Measurements from ENCODE around the gene USP15. TPM values are rescaled to one million over a fixed set of nuclear protein-coding genes. Genes with fewer than 3 reads are reported as not detected.

Gene USP15
- total RNA-seq, 5 donors from 2014 or later (not counting 1 experiment from before 2014, with no cell fraction given): 137 to 256 (median 138) TPM

DNA sequence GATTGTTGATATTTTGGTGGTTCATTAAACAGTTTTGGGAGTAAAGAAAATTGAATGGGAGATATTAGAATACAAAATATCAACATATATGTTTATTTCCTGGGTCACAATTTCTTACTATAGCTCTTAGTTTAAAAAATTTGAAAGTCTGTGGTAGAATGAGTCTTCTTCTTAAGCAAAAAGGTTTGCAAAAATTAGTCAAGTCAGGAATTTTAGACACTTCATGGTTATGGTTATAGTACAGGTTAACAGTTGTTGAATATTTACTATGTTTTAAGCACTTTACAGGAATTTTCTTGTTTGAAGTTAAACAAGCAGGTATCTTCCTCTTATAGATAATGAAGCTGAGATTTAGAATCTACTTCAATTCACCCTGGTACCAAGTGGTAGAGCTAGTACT lies 56.8 kb downstream of the USP15 start:
- Histone ChIP-seq H3K36me3 (ENCODE audit: control insufficient read depth in 2 of 2, extremely low read depth in 1 of 2, insufficient read depth in 1 of 2, low read length in 1 of 2) (peaks cover 0 to 20% of the 10 kb centered on the region in 2 donors), H3K9me3 (no peaks in the 10 kb centered on the region), H3K4me3 (ENCODE audit: control insufficient read depth in 1 of 2, extremely low read depth in 1 of 2, low read length in 1 of 2) (no peak overlapping the region), H3K27ac (ENCODE audit: low read length) (no peak overlapping the region), H3K27me3 (replicated peaks in 1 of 2; ENCODE audit: control insufficient read depth in 2 of 2, extremely low read depth in 1 of 2, insufficient read depth in 2 of 2, low read length in 1 of 2) (no peaks in the 10 kb centered on the region), H3K4me1 (ENCODE audit: control insufficient read depth in 1 of 2, extremely low read depth in 1 of 2, insufficient read depth in 2 of 2, low read length in 2 of 2) (no peaks in the 10 kb centered on the region)
- Mint-ChIP-seq H3K4me3 (peak overlapping the region in 1 of 3 donors; percentile 6), H3K4me1 (peaks cover 36 to 46% (median 41%) of the 10 kb centered on the region in 3 donors), H3K27me3 (no peaks in the 10 kb centered on the region), H3K27ac (peak overlapping the region in 1 of 2 donors; percentile 36), H3K36me3 (peaks cover 41% of the 10 kb centered on the region), H3K9me3 (no peaks in the 10 kb centered on the region)
- ChIA-PET CTCF (interaction anchor here (0.5 to 1.2 kb wide), 2 partner anchors 57 to 117 kb away, joined by 3 to 4 read pairs; partner anchors contain the start of gene USP15 (in 1 of the 2)), POLR2A (interaction anchor here in 1 of 2 donors (0.8 kb wide), 1 partner anchor 52 kb away, joined by 3 read pairs; no protein-coding TSS in a partner anchor)
- ATAC-seq (replicated peaks in 1 of 4): no peak
- DNase-seq: no peak

GRCh38 chr12:62319058-62319457 lies 58.9 kb downstream of the USP15 start:
- POLR2A ChIA-PET: interaction anchor here in 1 of 2 donors (0.5 kb wide), 1 partner anchor 11 kb away, joined by 9 read pairs; no protein-coding TSS in a partner anchor

GRCh38 chr12:62320054-62320453 lies 59.9 kb downstream of the USP15 start:
- Mint-ChIP-seq H3K4me3 (no peak overlapping the region), H3K9me3 (no peaks in the 10 kb centered on the region), H3K36me3 (peaks cover 56% of the 10 kb centered on the region), H3K4me1 (peaks cover 46 to 51% (median 50%) of the 10 kb centered on the region in 3 donors), H3K27ac (no peak overlapping the region), H3K27me3 (no peaks in the 10 kb centered on the region)
- ChIA-PET CTCF (interaction anchor here in 1 of 2 donors (0.6 kb wide), 1 partner anchor 14 kb away, joined by 3 read pairs; no protein-coding TSS in a partner anchor), POLR2A (no interaction called here)
- WGBS (ENCODE audit: insufficient coverage): no CpG with 5 or more reads among the region's 3 CpGs
- H3K4me1 ChIP-seq (ENCODE audit: control insufficient read depth in 1 of 2, extremely low read depth in 1 of 2, insufficient read depth in 2 of 2, low read length in 2 of 2): no peaks in the 10 kb centered on the region
- H3K27ac ChIP-seq (ENCODE audit: low read length): no peak overlapping the region
- DNase-seq (no peak), ATAC-seq (replicated peaks in 1 of 4) (no peak)
- peaks cover 0 to 32% of the 10 kb centered on the region in 2 donors for H3K36me3 ChIP-seq (ENCODE audit: control insufficient read depth in 2 of 2, extremely low read depth in 1 of 2, insufficient read depth in 1 of 2, low read length in 1 of 2)
- H3K4me3 ChIP-seq (ENCODE audit: control insufficient read depth in 1 of 2, extremely low read depth in 1 of 2, low read length in 1 of 2): no peak overlapping the region
- H3K27me3 ChIP-seq (replicated peaks in 1 of 2; ENCODE audit: control insufficient read depth in 2 of 2, extremely low read depth in 1 of 2, insufficient read depth in 2 of 2, low read length in 1 of 2): no peaks in the 10 kb centered on the region
- no peaks in the 10 kb centered on the region for H3K9me3 ChIP-seq

More at GRCh38 chr12:62319058-62319457, 58.9 kb downstream of the USP15 start:
- H3K4me1 ChIP-seq (ENCODE audit: control insufficient read depth in 1 of 2, extremely low read depth in 1 of 2, insufficient read depth in 2 of 2, low read length in 2 of 2): no peaks in the 10 kb centered on the region
- Mint-ChIP-seq H3K36me3 (peaks cover 56% of the 10 kb centered on the region), H3K27ac (peak overlapping the region in 1 of 2 donors; percentile 56), H3K9me3 (no peaks in the 10 kb centered on the region), H3K27me3 (no peaks in the 10 kb centered on the region), H3K4me1 (peaks cover 48 to 52% (median 51%) of the 10 kb centered on the region in 3 donors), H3K4me3 (no peak overlapping the region)
- no peak overlapping the region for H3K27ac ChIP-seq (ENCODE audit: low read length)
- H3K9me3 ChIP-seq: no peaks in the 10 kb centered on the region
- ATAC-seq (replicated peaks in 1 of 4) (no peak), DNase-seq (no peak)
- CTCF ChIA-PET: interaction anchor here in 1 of 2 donors (0.6 kb wide), 1 partner anchor 15 kb away, joined by 3 read pairs; no protein-coding TSS in a partner anchor
- no peaks in the 10 kb centered on the region for H3K27me3 ChIP-seq (replicated peaks in 1 of 2; ENCODE audit: control insufficient read depth in 2 of 2, extremely low read depth in 1 of 2, insufficient read depth in 2 of 2, low read length in 1 of 2)
- 100% methylated on average over 1 of the region's 2 CpGs for WGBS (ENCODE audit: insufficient coverage)
- H3K4me3 ChIP-seq (ENCODE audit: control insufficient read depth in 1 of 2, extremely low read depth in 1 of 2, low read length in 1 of 2): no peak overlapping the region
- H3K36me3 ChIP-seq (ENCODE audit: control insufficient read depth in 2 of 2, extremely low read depth in 1 of 2, insufficient read depth in 1 of 2, low read length in 1 of 2): peaks cover 0 to 30% of the 10 kb centered on the region in 2 donors

GRCh38 chr12:62323386-62323785 lies 63.2 kb downstream of the USP15 start:
- ATAC-seq (replicated peaks in 1 of 4): no peak
- no peak overlapping the region for H3K4me3 ChIP-seq (ENCODE audit: control insufficient read depth in 1 of 2, extremely low read depth in 1 of 2, low read length in 1 of 2)
- no CpG with 5 or more reads among the region's 2 CpGs for WGBS (ENCODE audit: insufficient coverage)
- no peak for DNase-seq
- CTCF ChIA-PET: interaction anchor here in 1 of 2 donors (0.7 kb wide), 1 partner anchor 197 kb away, joined by 3 read pairs; no protein-coding TSS in a partner anchor
- no peaks in the 10 kb centered on the region for H3K9me3 Mint-ChIP-seq
- peaks cover 42% of the 10 kb centered on the region for H3K36me3 Mint-ChIP-seq
- H3K27me3 ChIP-seq (replicated peaks in 1 of 2; ENCODE audit: control insufficient read depth in 2 of 2, extremely low read depth in 1 of 2, insufficient read depth in 2 of 2, low read length in 1 of 2): no peaks in the 10 kb centered on the region
- peaks cover 40 to 47% (median 40%) of the 10 kb centered on the region in 3 donors for H3K4me1 Mint-ChIP-seq
- H3K27me3 Mint-ChIP-seq: no peaks in the 10 kb centered on the region
- no peak overlapping the region for H3K27ac Mint-ChIP-seq
- no peaks in the 10 kb centered on the region for H3K9me3 ChIP-seq
- H3K4me3 Mint-ChIP-seq: no peak overlapping the region
- POLR2A ChIA-PET: no interaction called here
- H3K27ac ChIP-seq (ENCODE audit: low read length): no peak overlapping the region
- peaks cover 0 to 29% of the 10 kb centered on the region in 2 donors for H3K36me3 ChIP-seq (ENCODE audit: control insufficient read depth in 2 of 2, extremely low read depth in 1 of 2, insufficient read depth in 1 of 2, low read length in 1 of 2)
- H3K4me1 ChIP-seq (ENCODE audit: control insufficient read depth in 1 of 2, extremely low read depth in 1 of 2, insufficient read depth in 2 of 2, low read length in 2 of 2): no peaks in the 10 kb centered on the region

DNA sequence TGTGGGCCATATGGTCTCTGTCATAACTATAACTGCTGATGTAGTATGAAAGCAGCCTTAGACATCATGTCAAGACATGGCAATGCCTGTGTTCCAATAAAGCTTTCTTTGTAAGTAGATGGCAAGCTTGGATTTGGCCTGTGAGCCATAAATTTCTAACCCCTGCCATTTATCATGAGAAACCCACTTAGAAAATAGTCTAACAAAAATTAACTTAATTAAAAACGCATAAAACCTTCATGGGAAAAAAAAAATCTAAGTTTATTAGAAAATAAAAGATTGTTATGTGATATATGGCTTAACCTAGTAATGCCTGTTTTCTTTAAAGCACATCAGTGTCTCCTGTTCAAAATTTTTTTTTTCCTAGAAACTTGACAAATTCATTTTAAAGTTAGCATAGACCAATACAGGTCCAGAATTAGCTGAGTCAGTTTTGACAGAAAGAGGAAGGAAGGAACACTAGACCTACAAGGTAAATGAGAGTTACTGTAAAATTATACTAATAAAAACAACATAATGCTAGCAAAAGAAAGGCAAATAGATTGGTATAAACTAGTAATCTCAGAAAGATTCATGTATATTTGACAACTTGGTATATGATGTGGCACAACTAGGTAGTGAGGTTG lies 68.2 kb downstream of the USP15 start:
- Mint-ChIP-seq H3K4me3 (no peak overlapping the region), H3K36me3 (peaks cover 29% of the 10 kb centered on the region), H3K27me3 (no peaks in the 10 kb centered on the region), H3K4me1 (peaks cover 28 to 29% (median 29%) of the 10 kb centered on the region in 3 donors), H3K9me3 (no peaks in the 10 kb centered on the region), H3K27ac (peak overlapping the region; percentile 16 to 73)
- CTCF ChIA-PET: no interaction called here
- WGBS (ENCODE audit: insufficient coverage): no CpG with 5 or more reads among the region's 1 CpG
- POLR2A ChIA-PET: no interaction called here
- Histone ChIP-seq H3K4me3 (ENCODE audit: control insufficient read depth in 1 of 2, extremely low read depth in 1 of 2, low read length in 1 of 2) (no peak overlapping the region), H3K4me1 (ENCODE audit: control insufficient read depth in 1 of 2, extremely low read depth in 1 of 2, insufficient read depth in 2 of 2, low read length in 2 of 2) (peaks cover 0 to 3% of the 10 kb centered on the region in 2 experiments), H3K36me3 (ENCODE audit: control insufficient read depth in 2 of 2, extremely low read depth in 1 of 2, insufficient read depth in 1 of 2, low read length in 1 of 2) (peaks cover 0 to 20% of the 10 kb centered on the region in 2 donors), H3K27me3 (replicated peaks in 1 of 2; ENCODE audit: control insufficient read depth in 2 of 2, extremely low read depth in 1 of 2, insufficient read depth in 2 of 2, low read length in 1 of 2) (no peaks in the 10 kb centered on the region), H3K27ac (ENCODE audit: low read length) (no peak overlapping the region), H3K9me3 (no peaks in the 10 kb centered on the region)
- no peak for ATAC-seq (replicated peaks in 1 of 4)
- no peak for DNase-seq

DNA sequence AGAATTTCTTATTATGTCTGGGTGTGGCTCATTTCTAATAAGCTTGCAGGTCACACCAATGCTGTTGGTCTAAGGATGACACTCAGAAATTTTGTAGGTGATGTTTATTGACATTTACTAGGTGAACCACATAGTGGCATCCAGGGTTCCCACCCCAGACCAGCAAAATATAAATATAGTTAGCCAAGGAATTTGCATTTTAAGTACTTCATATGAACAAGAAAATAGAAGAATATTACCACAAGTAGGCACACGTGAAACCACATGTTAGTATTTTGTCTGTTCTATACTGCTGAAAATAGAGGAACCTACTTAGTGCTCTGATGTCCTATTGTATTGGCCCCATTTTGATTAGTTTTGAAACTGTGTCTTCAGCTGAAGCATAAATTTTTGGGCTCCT lies 71.1 kb downstream of the USP15 start:
- Histone ChIP-seq H3K27me3 (replicated peaks in 1 of 2; ENCODE audit: control insufficient read depth in 2 of 2, extremely low read depth in 1 of 2, insufficient read depth in 2 of 2, low read length in 1 of 2) (no peaks in the 10 kb centered on the region), H3K4me3 (ENCODE audit: control insufficient read depth in 1 of 2, extremely low read depth in 1 of 2, low read length in 1 of 2) (no peak overlapping the region), H3K27ac (ENCODE audit: low read length) (no peak overlapping the region), H3K36me3 (ENCODE audit: control insufficient read depth in 2 of 2, extremely low read depth in 1 of 2, insufficient read depth in 1 of 2, low read length in 1 of 2) (peaks cover 0 to 20% of the 10 kb centered on the region in 2 donors), H3K4me1 (ENCODE audit: control insufficient read depth in 1 of 2, extremely low read depth in 1 of 2, insufficient read depth in 2 of 2, low read length in 2 of 2) (peaks cover 0 to 3% of the 10 kb centered on the region in 2 experiments), H3K9me3 (no peaks in the 10 kb centered on the region)
- no peak overlapping the region for H3K4me3 Mint-ChIP-seq
- no CpG with 5 or more reads among the region's 1 CpG for WGBS (ENCODE audit: insufficient coverage)
- ChIA-PET CTCF (no interaction called here), POLR2A (interaction anchor here in 1 of 2 donors (0.7 kb wide), 1 partner anchor 50 kb away, joined by 3 read pairs; no protein-coding TSS in a partner anchor)
- H3K27me3 Mint-ChIP-seq: no peaks in the 10 kb centered on the region
- DNase-seq (no peak), ATAC-seq (replicated peaks in 1 of 4) (no peak)
- no peaks in the 10 kb centered on the region for H3K9me3 Mint-ChIP-seq
- no peak overlapping the region for H3K27ac Mint-ChIP-seq
- H3K4me1 Mint-ChIP-seq: peaks cover 41 to 47% (median 44%) of the 10 kb centered on the region in 3 donors
- peaks cover 48% of the 10 kb centered on the region for H3K36me3 Mint-ChIP-seq
